Esophagus muscularis mucosa (tissue), 4 donors: ENCODE data around the gene MTUS2.

Source experiments
- EP300 ChIP-seq: sonication (generic); formaldehyde crosslinking; IDR thresholded peaks from one replicate; pipeline ENCODE4 v1.6.1; 2017; ENCODE audit warnings: antibody characterized with exemption
- POLR2A ChIP-seq: fragments of 450-650 bp; IDR thresholded peaks from one replicate; pipeline ENCODE4 v1.6.1; 2017; ENCODE audit warnings: antibody characterized with exemption, moderate library complexity, mild to moderate bottlenecking, low read depth
- POLR2AphosphoS5 ChIP-seq, 2 donors: sonication (generic); formaldehyde crosslinking; IDR thresholded peaks; one replicate each; pipeline ENCODE4 v1.6.1; 2017; ENCODE audit warnings: antibody characterized with exemption in 2 of 2
- TF ChIP-seq, protein P1 (sequence below), 3 experiments: fragments of 200-600 bp in 2 of 3; fragments of 450-650 bp in 1 of 3; sonication (generic) in 2 of 3; IDR thresholded peaks; one replicate each; pipeline ENCODE4 v1.5.1; 2017 to 2019; ENCODE audit warnings: antibody characterized with exemption in 3 of 3, mild to moderate bottlenecking in 2 of 3, moderate library complexity in 1 of 3

DNA sequence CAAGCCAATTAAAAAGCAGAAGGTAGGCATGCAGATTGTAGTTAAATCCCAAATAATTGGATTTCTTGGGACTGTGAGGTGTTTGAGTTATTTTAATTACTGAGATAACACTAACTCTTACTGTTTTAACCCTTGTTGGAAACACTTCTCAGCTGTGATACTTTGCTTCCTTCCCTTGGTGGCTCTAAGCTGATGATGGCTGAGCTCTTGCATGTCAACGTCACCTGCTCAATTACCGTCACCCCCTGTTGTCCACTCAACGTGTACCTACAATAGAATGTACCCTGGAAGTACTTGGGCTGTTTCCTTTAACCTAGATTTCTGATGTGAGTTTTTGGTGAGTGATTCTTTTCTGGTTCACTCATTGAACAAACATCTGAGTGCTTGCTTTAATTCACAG, 471.9 kb downstream of the MTUS2 start:
- TF ChIP-seq, protein P1, sequence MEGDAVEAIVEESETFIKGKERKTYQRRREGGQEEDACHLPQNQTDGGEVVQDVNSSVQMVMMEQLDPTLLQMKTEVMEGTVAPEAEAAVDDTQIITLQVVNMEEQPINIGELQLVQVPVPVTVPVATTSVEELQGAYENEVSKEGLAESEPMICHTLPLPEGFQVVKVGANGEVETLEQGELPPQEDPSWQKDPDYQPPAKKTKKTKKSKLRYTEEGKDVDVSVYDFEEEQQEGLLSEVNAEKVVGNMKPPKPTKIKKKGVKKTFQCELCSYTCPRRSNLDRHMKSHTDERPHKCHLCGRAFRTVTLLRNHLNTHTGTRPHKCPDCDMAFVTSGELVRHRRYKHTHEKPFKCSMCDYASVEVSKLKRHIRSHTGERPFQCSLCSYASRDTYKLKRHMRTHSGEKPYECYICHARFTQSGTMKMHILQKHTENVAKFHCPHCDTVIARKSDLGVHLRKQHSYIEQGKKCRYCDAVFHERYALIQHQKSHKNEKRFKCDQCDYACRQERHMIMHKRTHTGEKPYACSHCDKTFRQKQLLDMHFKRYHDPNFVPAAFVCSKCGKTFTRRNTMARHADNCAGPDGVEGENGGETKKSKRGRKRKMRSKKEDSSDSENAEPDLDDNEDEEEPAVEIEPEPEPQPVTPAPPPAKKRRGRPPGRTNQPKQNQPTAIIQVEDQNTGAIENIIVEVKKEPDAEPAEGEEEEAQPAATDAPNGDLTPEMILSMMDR (IDR thresholded peaks at IDR 0.05): no peak
- TF ChIP-seq POLR2AphosphoS5 (IDR thresholded peaks at IDR 0.05) (no peak), POLR2A (no peak), EP300 (no peak)
